Endodermal cell (in vitro differentiated cells): ENCODE data around the gene CCDC88A. TPM values are rescaled to one million over a fixed set of nuclear protein-coding genes. Genes with fewer than 3 reads are reported as not detected.
"Not testable (repeated sequence)": the region's sequence is repeated elsewhere in the genome, so short reads cannot be mapped to it uniquely, and the experiment has no call there.

ENCODE experiments used
- DNase-seq: peaks from one replicate; pipeline ENCODE4 v3.0.0-alpha.2; 2017
- H3K27ac ChIP-seq: 2 replicates; pipeline ENCODE4 v1.5.1; 2013; ENCODE audit warnings: mild to moderate bottlenecking, low read depth, low read length, moderate library complexity
- H3K27me3 ChIP-seq: 2 replicates; pipeline ENCODE4 v1.6.1; 2013; ENCODE audit warnings: mild to moderate bottlenecking, low read length, moderate library complexity; ENCODE audit not compliant: insufficient read depth, control insufficient read depth, poor library complexity, severe bottlenecking
- H3K36me3 ChIP-seq: 2 replicates; pipeline ENCODE4 v1.7.0; 2013; ENCODE audit warnings: mild to moderate bottlenecking, low read length, moderate library complexity; ENCODE audit not compliant: control insufficient read depth, insufficient read depth
- H3K4me1 ChIP-seq: one replicate; pipeline ENCODE4 v1.7.0; 2013; ENCODE audit warnings: low read length; ENCODE audit not compliant: control insufficient read depth, insufficient read depth
- H3K4me3 ChIP-seq: 2 replicates; pipeline ENCODE4 v1.5.1; 2013; ENCODE audit warnings: mild to moderate bottlenecking, low read length, moderate library complexity
- H3K9ac ChIP-seq: 2 replicates; pipeline ENCODE4 v1.6.1; 2013; ENCODE audit warnings: mild to moderate bottlenecking, low read length, moderate library complexity; ENCODE audit not compliant: poor library complexity, severe bottlenecking; ENCODE audit errors: extremely low read depth
- H3K9me3 ChIP-seq: 2 replicates; pipeline ENCODE4 v1.6.1; 2013; ENCODE audit warnings: mild to moderate bottlenecking, low read length, moderate library complexity; ENCODE audit not compliant: control insufficient read depth
- H3K27ac Mint-ChIP-seq: 2 replicates; pipeline ENCODE4 v1.8.0; 2020; ENCODE audit warnings: mixed read lengths
- H3K27me3 Mint-ChIP-seq: 2 replicates; pipeline ENCODE4 v1.8.0; 2021; ENCODE audit warnings: mild to moderate bottlenecking, mixed read lengths; ENCODE audit not compliant: insufficient read depth
- H3K36me3 Mint-ChIP-seq: 2 replicates; pipeline ENCODE4 v1.8.0; 2020; ENCODE audit warnings: low read depth, mixed read lengths
- H3K4me1 Mint-ChIP-seq: 2 replicates; pipeline ENCODE4 v1.8.0; 2020; ENCODE audit warnings: mixed read lengths
- H3K4me3 Mint-ChIP-seq: 2 replicates; pipeline ENCODE4 v1.8.0; 2020; ENCODE audit warnings: mild to moderate bottlenecking, moderate library complexity, mixed read lengths
- H3K9me3 Mint-ChIP-seq: 2 replicates; pipeline ENCODE4 v1.8.0; 2020; ENCODE audit warnings: mild to moderate bottlenecking, mixed read lengths
- CTCF ChIP-seq: fragments of 200-600 bp; sonication (generic); conservative IDR thresholded peaks from 2 replicates; pipeline ENCODE4 v1.5.0; 2021; ENCODE audit warnings: antibody characterized with exemption, mild to moderate bottlenecking
- WGBS, 2 experiments: methylation state at CpG; one replicate each; pipeline versions ENCODE4 v1.1.5 to v1.1.7; 2013; ENCODE audit warnings: missing lambda C conversion rate in 2 of 2, mixed read lengths in 1 of 2; ENCODE audit not compliant: insufficient coverage in 1 of 2, insufficient read length in 1 of 2; 5-methylcytosine and 5-hydroxymethylcytosine counted together
- total RNA-seq, 2 donors: library from RNA; stranded (reverse); fragmentation: NEBNext Ultra II Directional in 1 of 2; extraction: Animal tissue kit (Norgen Biotek cat#: 25700) in 1 of 2; gene quantifications; 2 replicates in 1 of 2; 3 replicates in 1 of 2; pipeline ENCODE4 v1.2.1, GENCODE V29; 2021

Gene CCDC88A
- total RNA-seq, 2 donors from 2014 or later = 84.2 to 88.4 TPM

GRCh38 chr2:55357164-55357563 is 62.5 kb downstream of the CCDC88A start:
- no peak overlapping the region for H3K4me3 Mint-ChIP-seq
- no peak for DNase-seq
- peaks cover under 1% of the 10 kb centered on the region for H3K9me3 Mint-ChIP-seq
- Histone ChIP-seq H3K27me3 (no peaks in the 10 kb centered on the region), H3K9me3 (peaks cover 6% of the 10 kb centered on the region), H3K36me3 (peaks cover 27% of the 10 kb centered on the region), H3K4me1 (no peaks in the 10 kb centered on the region), H3K27ac (no peak overlapping the region), H3K9ac (no peak overlapping the region), H3K4me3 (no peak overlapping the region)
- no peaks in the 10 kb centered on the region for H3K4me1 Mint-ChIP-seq
- no peak for TF ChIP-seq CTCF
- H3K27me3 Mint-ChIP-seq = no peaks in the 10 kb centered on the region
- no peak overlapping the region for H3K27ac Mint-ChIP-seq
- H3K36me3 Mint-ChIP-seq = peaks cover 41% of the 10 kb centered on the region

GRCh38 chr2:55356136-55356535 is 63.5 kb downstream of the CCDC88A start:
- H3K27me3 Mint-ChIP-seq, H3K4me1 ChIP-seq, H3K9me3 Mint-ChIP-seq, H3K9ac ChIP-seq, H3K27ac ChIP-seq, DNase-seq, H3K27ac Mint-ChIP-seq, H3K4me3 ChIP-seq, H3K4me3 Mint-ChIP-seq, H3K4me1 Mint-ChIP-seq, H3K27me3 ChIP-seq: not testable (repeated sequence)
- H3K9me3 ChIP-seq = peaks cover 15% of the 10 kb centered on the region
- H3K36me3 Mint-ChIP-seq = peaks cover 43% of the 10 kb centered on the region
- 84 to 87% methylated on average over 2 of the region's 2 CpGs for WGBS, 2 experiments
- peaks cover 27% of the 10 kb centered on the region for H3K36me3 ChIP-seq

GRCh38 chr2:55355451-55355850 is 64.2 kb downstream of the CCDC88A start:
- Mint-ChIP-seq H3K4me3 (no peak overlapping the region), H3K9me3 (peaks cover 10% of the 10 kb centered on the region), H3K27me3 (no peaks in the 10 kb centered on the region), H3K4me1 (no peaks in the 10 kb centered on the region), H3K27ac (no peak overlapping the region), H3K36me3 (peaks cover 43% of the 10 kb centered on the region)
- 98% methylated on average over 4 of the region's 4 CpGs; no CpG with 5 or more reads in 1 of the 2 experiments for WGBS, 2 experiments
- no peak for TF ChIP-seq CTCF
- Histone ChIP-seq H3K4me3 (no peak overlapping the region), H3K4me1 (no peaks in the 10 kb centered on the region), H3K9me3 (peaks cover 15% of the 10 kb centered on the region), H3K27me3 (no peaks in the 10 kb centered on the region), H3K9ac (no peak overlapping the region), H3K27ac (no peak overlapping the region), H3K36me3 (peaks cover 27% of the 10 kb centered on the region)
- DNase-seq = no peak

GRCh38 chr2:55351672-55352071 is 68.0 kb downstream of the CCDC88A start:
- DNase-seq = no peak
- Histone ChIP-seq H3K9me3 (peaks cover 15% of the 10 kb centered on the region), H3K36me3 (peaks cover 44% of the 10 kb centered on the region), H3K9ac (no peak overlapping the region), H3K4me3 (no peak overlapping the region), H3K4me1 (no peaks in the 10 kb centered on the region), H3K27me3 (no peaks in the 10 kb centered on the region), H3K27ac (no peak overlapping the region)
- peaks cover 10% of the 10 kb centered on the region for H3K9me3 Mint-ChIP-seq
- H3K4me3 Mint-ChIP-seq = no peak overlapping the region
- peaks cover 53% of the 10 kb centered on the region for H3K36me3 Mint-ChIP-seq
- no peak for TF ChIP-seq CTCF
- WGBS, 2 experiments = 95 to 96% methylated on average over 2 to 3 of the region's 3 CpGs
- H3K27me3 Mint-ChIP-seq = no peaks in the 10 kb centered on the region
- H3K27ac Mint-ChIP-seq = no peak overlapping the region
- H3K4me1 Mint-ChIP-seq = no peaks in the 10 kb centered on the region
